ENCODE data around the gene ACOT7.
"Not testable (repeated sequence)": the region's sequence is repeated elsewhere in the genome, so short reads cannot be mapped to it uniquely, and the experiment has no call there.

The ACOT7 gene

DNA sequence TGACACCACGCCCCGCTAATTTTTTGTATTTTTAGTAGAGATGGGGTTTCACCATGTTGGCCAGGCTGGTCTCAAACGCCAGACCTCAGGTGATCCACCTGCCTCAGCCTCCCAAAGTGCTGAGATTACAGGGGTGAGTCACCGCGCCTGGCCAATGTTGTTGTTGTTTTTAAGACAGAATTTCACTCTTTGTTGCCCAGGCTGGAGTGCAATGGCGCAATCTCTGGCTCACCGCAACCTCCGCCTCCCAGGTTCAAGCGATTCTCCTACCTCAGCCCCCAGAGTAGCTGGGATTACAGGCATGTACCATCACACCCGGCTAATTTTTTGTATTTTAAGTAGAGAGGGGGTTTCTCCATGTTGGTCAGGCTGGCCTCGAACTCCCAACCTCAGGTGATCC lies 173.9 kb downstream of the ACOT7 start:
- FAIRE-seq: not testable (repeated sequence)

DNA sequence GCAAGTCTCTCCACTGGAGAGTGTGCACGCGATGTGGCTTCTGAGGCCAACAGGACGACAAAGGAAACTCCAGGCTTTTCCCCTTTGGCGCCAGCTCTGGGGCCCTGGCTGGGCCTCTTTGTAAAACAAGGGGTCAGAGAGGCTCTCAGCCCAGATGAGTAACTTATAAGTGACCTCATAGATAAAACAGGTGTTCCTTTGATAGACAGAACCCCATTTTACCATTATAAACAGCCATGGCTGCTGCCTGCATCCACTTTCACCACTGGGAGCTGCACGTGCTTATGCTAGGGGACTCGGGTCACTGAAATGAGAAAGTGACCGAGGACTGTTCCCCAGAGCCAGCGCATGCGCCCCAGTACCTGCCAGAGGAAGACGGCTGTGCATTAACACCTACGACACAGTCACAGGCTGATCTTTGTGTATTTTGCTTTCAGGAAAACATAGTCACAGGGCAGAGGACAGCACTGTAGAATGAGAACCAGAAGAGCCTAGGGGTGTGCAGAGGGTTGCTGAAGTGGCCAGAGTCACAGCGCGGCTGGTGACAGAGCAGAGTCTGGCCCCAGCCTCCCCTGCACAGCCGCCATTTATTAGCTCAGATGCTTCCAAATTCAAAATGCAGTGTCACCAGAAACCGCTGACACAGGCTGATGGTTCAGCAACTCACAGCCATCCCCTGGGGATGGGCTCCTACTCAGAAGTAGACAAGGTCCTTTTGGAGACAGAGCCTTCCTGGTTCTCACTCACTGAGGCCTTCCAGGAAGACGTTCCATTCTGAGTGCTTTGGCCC lies 175.0 kb downstream of the ACOT7 start:
- no peak for FAIRE-seq
